Renal pelvis (tissue), 4 donors: Measurements from ENCODE around the gene C11orf42. TPM values are rescaled to one million over a fixed set of nuclear protein-coding genes. Genes with fewer than 3 reads are reported as not detected.
"Not testable (repeated sequence)": the region's sequence is repeated elsewhere in the genome, so short reads cannot be mapped to it uniquely, and the experiment has no call there.

ENCODE experiments used
- DNase-seq: peaks from one replicate; pipeline ENCODE4 v3.0.0-alpha.2; 2013
- polyA plus RNA-seq, 3 donors: library from polyadenylated mRNA; unstranded; fragments of 120-200 nt; gene quantifications; one replicate each; pipeline ENCODE4 v1.2.1, GENCODE V29; 2013; ENCODE audit not compliant: insufficient read length in 3 of 3

C11orf42 gene
- polyA plus RNA-seq, 3 donors = 1.1 to 3.5 (median 2.5) TPM

GRCh38 chr11:6219359-6219758 is 14.0 kb downstream of the C11orf42 start:
- no peak for DNase-seq

GRCh38 chr11:6223854-6224253 is 18.5 kb downstream of the C11orf42 start:
- no peak for DNase-seq

GRCh38 chr11:6224421-6224820 is 19.1 kb downstream of the C11orf42 start:
- DNase-seq = no peak

- DNase-seq = no peak
Measured at GRCh38 chr11:6225024-6225423, 19.7 kb downstream of the C11orf42 start.

GRCh38 chr11:6225896-6226295 is 20.5 kb downstream of the C11orf42 start:
- DNase-seq = no peak

- no peak for DNase-seq
Measured at GRCh38 chr11:6228520-6228919, 23.2 kb downstream of the C11orf42 start.

GRCh38 chr11:6229911-6230310 is 24.6 kb downstream of the C11orf42 start:
- no peak for DNase-seq

- DNase-seq = no peak
Measured at GRCh38 chr11:6232899-6233298, 27.5 kb downstream of the C11orf42 start.

- no peak for DNase-seq
Measured at GRCh38 chr11:6233984-6234386, 28.6 kb downstream of the C11orf42 start.

- DNase-seq = peak; percentile 99
Measured at GRCh38 chr11:6234387-6235107, 29.2 kb downstream of the C11orf42 start, which contains the start of gene FHIP1B. Gene FHIP1B (minus strand): TSS chr11:6234636. CDS start chr11:6224516, 10,120 bp downstream.

- no peak for DNase-seq
Measured at GRCh38 chr11:6237266-6237665, 31.9 kb downstream of the C11orf42 start.

GRCh38 chr11:6237761-6238302 is 32.5 kb downstream of the C11orf42 start:
- DNase-seq = no peak

GRCh38 chr11:6238902-6239301 is 33.5 kb downstream of the C11orf42 start, which contains the start of gene CNGA4:
Gene CNGA4 (plus strand): TSS chr11:6239089. CDS start chr11:6239207, 118 bp downstream.
- DNase-seq = no peak

GRCh38 chr11:6240139-6240538 is 34.8 kb downstream of the C11orf42 start:
- no peak for DNase-seq

GRCh38 chr11:6240781-6241180 is 35.4 kb downstream of the C11orf42 start:
- DNase-seq = no peak

GRCh38 chr11:6241316-6241715 is 36.0 kb downstream of the C11orf42 start:
- no peak for DNase-seq

- DNase-seq = no peak
Measured at GRCh38 chr11:6245536-6245935, 40.2 kb downstream of the C11orf42 start.

- DNase-seq = no peak
Measured at GRCh38 chr11:6248248-6248647, 42.9 kb downstream of the C11orf42 start.

- DNase-seq = not testable (repeated sequence)
Measured at GRCh38 chr11:6248897-6249296, 43.5 kb downstream of the C11orf42 start.

GRCh38 chr11:6249770-6250555 is 44.6 kb downstream of the C11orf42 start:
- DNase-seq = no peak

- DNase-seq = peak; percentile 72
Measured at GRCh38 chr11:6251120-6251733, 45.9 kb downstream of the C11orf42 start.

GRCh38 chr11:6251990-6252473 is 46.7 kb downstream of the C11orf42 start:
- no peak for DNase-seq
